PC-3 (cell line): ENCODE measurements around the gene CDX2.

Experiments
- EZH2 ChIP-seq: fragments of 300-600 bp; sonication (generic); IDR thresholded peaks from one replicate; pipeline ENCODE4 v1.6.1; 2017; ENCODE audit warnings: antibody characterized with exemption, mild to moderate bottlenecking, low read length; ENCODE audit not compliant: unreplicated experiment
- TF ChIP-seq, protein P1 (sequence below): fragments of 300-600 bp; sonication (generic); conservative IDR thresholded peaks from 2 replicates; pipeline ENCODE4 v1.5.1; 2017; ENCODE audit warnings: antibody characterized with exemption, low read depth, mild to moderate bottlenecking, low read length

GRCh38 chr13:27926644-27927434, 42.3 kb downstream of the CDX2 start:
- TF ChIP-seq, protein P1, sequence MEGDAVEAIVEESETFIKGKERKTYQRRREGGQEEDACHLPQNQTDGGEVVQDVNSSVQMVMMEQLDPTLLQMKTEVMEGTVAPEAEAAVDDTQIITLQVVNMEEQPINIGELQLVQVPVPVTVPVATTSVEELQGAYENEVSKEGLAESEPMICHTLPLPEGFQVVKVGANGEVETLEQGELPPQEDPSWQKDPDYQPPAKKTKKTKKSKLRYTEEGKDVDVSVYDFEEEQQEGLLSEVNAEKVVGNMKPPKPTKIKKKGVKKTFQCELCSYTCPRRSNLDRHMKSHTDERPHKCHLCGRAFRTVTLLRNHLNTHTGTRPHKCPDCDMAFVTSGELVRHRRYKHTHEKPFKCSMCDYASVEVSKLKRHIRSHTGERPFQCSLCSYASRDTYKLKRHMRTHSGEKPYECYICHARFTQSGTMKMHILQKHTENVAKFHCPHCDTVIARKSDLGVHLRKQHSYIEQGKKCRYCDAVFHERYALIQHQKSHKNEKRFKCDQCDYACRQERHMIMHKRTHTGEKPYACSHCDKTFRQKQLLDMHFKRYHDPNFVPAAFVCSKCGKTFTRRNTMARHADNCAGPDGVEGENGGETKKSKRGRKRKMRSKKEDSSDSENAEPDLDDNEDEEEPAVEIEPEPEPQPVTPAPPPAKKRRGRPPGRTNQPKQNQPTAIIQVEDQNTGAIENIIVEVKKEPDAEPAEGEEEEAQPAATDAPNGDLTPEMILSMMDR: no peak
- peak; percentile 42 for TF ChIP-seq EZH2
